ENCODE measurements around the gene MX1. TPM values are rescaled to one million over a fixed set of nuclear protein-coding genes. Genes with fewer than 3 reads are reported as not detected.

The MX1 gene
- polyA plus RNA-seq, 2 of the 4 experiments (the other 2 are of a cell fraction): 0.58 to 0.96 TPM

GRCh38 chr21:41478319-41479177 is 52.5 kb downstream of the MX1 start:
- Histone ChIP-seq H3K4me1 (no peaks in the 10 kb centered on the region), H3K27ac (no peak overlapping the region), H3K9me3 (no peaks in the 10 kb centered on the region), H3K4me3 (no peak overlapping the region), H3K4me2 (no peak overlapping the region)
- CTCF ChIA-PET: interaction anchor here (1.0 kb wide), 2 partner anchors 339 to 344 kb away, joined by 3 read pairs; no protein-coding TSS in a partner anchor
- TF ChIP-seq KDM1A (IDR thresholded peaks at IDR 0.05; ENCODE audit: low read depth): no peak
- TF ChIP-seq KDM5A (IDR thresholded peaks at IDR 0.05): no peak
- no peak for TF ChIP-seq HOXB5 (CRISPR knock-in tag; IDR thresholded peaks at IDR 0.05)
- no peak for TF ChIP-seq NR3C1 (IDR thresholded peaks at IDR 0.05)
- TF ChIP-seq CBX2 (IDR thresholded peaks at IDR 0.05; ENCODE audit: borderline replicate concordance, low read depth): no peak
- TF ChIP-seq POLR2A (IDR thresholded peaks at IDR 0.05; ENCODE audit: low read length): no peak
- TF ChIP-seq JUNB (IDR thresholded peaks at IDR 0.05): no peak
- TF ChIP-seq RAD21 (conservative IDR thresholded peaks at IDR 0.05 in 1 of 2, IDR thresholded peaks at IDR 0.05 in 1 of 2): no peak
- no peak for TF ChIP-seq TFCP2L1 (CRISPR knock-in tag; IDR thresholded peaks at IDR 0.05)
- TF ChIP-seq, protein P1, sequence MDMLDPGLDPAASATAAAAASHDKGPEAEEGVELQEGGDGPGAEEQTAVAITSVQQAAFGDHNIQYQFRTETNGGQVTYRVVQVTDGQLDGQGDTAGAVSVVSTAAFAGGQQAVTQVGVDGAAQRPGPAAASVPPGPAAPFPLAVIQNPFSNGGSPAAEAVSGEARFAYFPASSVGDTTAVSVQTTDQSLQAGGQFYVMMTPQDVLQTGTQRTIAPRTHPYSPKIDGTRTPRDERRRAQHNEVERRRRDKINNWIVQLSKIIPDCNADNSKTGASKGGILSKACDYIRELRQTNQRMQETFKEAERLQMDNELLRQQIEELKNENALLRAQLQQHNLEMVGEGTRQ (IDR thresholded peaks at IDR 0.05): no peak
- TF ChIP-seq POLR2AphosphoS2 (conservative IDR thresholded peaks at IDR 0.05; ENCODE audit: low read length): no peak
- TF ChIP-seq HOXB13 (CRISPR knock-in tag; IDR thresholded peaks at IDR 0.05; ENCODE audit: low read depth): no peak
- no peak for ATAC-seq
- 57% methylated on average over 8 of the region's 11 CpGs for WGBS (ENCODE audit: missing lambda C conversion rate)
- no peak for DNase-seq (ENCODE audit: low read depth in 1 of 2, low spot score in 1 of 2)
- POLR2A ChIA-PET: no interaction called here
- no peak for FAIRE-seq

- no peak overlapping the region for H3K4me2 ChIP-seq
- H3K4me1 ChIP-seq: no peaks in the 10 kb centered on the region
- 45% methylated on average over 5 of the region's 8 CpGs for WGBS (ENCODE audit: missing lambda C conversion rate)
- CTCF ChIA-PET: interaction anchor here (1.0 kb wide), 1 partner anchor 346 kb away, joined by 3 read pairs; no protein-coding TSS in a partner anchor
- H3K4me3 ChIP-seq: no peak overlapping the region
- no peaks in the 10 kb centered on the region for H3K9me3 ChIP-seq
- FAIRE-seq: no peak
- ATAC-seq: no peak
- no peak for DNase-seq (ENCODE audit: low read depth in 1 of 2, low spot score in 1 of 2)
- no peak overlapping the region for H3K27ac ChIP-seq
- POLR2A ChIA-PET: no interaction called here
- TF ChIP-seq RARB (CRISPR knock-in tag; IDR thresholded peaks at IDR 0.05) (no peak), TFCP2L1 (CRISPR knock-in tag; IDR thresholded peaks at IDR 0.05) (no peak), HES2 (IDR thresholded peaks at IDR 0.05) (no peak), ZFP36 (IDR thresholded peaks at IDR 0.05; ENCODE audit: borderline replicate concordance, partially characterized antibody) (no peak), ZC3H11A (IDR thresholded peaks at IDR 0.05) (no peak), EHMT2 (IDR thresholded peaks at IDR 0.05; ENCODE audit: low read depth) (no peak), KDM5A (IDR thresholded peaks at IDR 0.05) (no peak), POLR2AphosphoS2 (conservative IDR thresholded peaks at IDR 0.05; ENCODE audit: low read length) (no peak), CHD2 (IDR thresholded peaks at IDR 0.05; ENCODE audit: low read length, partially characterized antibody) (no peak), TP53 (CRISPR knock-in tag; IDR thresholded peaks at IDR 0.05) (no peak), KDM1A (IDR thresholded peaks at IDR 0.05; ENCODE audit: low read depth) (no peak), GATA3 (IDR thresholded peaks at IDR 0.05; ENCODE audit: borderline replicate concordance) (no peak)
- TF ChIP-seq, protein P2, sequence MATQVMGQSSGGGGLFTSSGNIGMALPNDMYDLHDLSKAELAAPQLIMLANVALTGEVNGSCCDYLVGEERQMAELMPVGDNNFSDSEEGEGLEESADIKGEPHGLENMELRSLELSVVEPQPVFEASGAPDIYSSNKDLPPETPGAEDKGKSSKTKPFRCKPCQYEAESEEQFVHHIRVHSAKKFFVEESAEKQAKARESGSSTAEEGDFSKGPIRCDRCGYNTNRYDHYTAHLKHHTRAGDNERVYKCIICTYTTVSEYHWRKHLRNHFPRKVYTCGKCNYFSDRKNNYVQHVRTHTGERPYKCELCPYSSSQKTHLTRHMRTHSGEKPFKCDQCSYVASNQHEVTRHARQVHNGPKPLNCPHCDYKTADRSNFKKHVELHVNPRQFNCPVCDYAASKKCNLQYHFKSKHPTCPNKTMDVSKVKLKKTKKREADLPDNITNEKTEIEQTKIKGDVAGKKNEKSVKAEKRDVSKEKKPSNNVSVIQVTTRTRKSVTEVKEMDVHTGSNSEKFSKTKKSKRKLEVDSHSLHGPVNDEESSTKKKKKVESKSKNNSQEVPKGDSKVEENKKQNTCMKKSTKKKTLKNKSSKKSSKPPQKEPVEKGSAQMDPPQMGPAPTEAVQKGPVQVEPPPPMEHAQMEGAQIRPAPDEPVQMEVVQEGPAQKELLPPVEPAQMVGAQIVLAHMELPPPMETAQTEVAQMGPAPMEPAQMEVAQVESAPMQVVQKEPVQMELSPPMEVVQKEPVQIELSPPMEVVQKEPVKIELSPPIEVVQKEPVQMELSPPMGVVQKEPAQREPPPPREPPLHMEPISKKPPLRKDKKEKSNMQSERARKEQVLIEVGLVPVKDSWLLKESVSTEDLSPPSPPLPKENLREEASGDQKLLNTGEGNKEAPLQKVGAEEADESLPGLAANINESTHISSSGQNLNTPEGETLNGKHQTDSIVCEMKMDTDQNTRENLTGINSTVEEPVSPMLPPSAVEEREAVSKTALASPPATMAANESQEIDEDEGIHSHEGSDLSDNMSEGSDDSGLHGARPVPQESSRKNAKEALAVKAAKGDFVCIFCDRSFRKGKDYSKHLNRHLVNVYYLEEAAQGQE (IDR thresholded peaks at IDR 0.05): no peak
- TF ChIP-seq, protein P3, sequence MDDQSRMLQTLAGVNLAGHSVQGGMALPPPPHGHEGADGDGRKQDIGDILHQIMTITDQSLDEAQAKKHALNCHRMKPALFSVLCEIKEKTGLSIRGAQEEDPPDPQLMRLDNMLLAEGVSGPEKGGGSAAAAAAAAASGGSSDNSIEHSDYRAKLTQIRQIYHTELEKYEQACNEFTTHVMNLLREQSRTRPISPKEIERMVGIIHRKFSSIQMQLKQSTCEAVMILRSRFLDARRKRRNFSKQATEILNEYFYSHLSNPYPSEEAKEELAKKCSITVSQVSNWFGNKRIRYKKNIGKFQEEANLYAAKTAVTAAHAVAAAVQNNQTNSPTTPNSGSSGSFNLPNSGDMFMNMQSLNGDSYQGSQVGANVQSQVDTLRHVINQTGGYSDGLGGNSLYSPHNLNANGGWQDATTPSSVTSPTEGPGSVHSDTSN (IDR thresholded peaks at IDR 0.05): no peak
- TF ChIP-seq, protein P4, sequence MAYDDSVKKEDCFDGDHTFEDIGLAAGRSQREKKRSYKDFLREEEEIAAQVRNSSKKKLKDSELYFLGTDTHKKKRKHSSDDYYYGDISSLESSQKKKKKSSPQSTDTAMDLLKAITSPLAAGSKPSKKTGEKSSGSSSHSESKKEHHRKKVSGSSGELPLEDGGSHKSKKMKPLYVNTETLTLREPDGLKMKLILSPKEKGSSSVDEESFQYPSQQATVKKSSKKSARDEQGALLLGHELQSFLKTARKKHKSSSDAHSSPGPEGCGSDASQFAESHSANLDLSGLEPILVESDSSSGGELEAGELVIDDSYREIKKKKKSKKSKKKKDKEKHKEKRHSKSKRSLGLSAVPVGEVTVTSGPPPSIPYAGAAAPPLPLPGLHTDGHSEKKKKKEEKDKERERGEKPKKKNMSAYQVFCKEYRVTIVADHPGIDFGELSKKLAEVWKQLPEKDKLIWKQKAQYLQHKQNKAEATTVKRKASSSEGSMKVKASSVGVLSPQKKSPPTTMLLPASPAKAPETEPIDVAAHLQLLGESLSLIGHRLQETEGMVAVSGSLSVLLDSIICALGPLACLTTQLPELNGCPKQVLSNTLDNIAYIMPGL (CRISPR knock-in tag; IDR thresholded peaks at IDR 0.05; ENCODE audit: borderline replicate concordance): no peak
Observed at GRCh38 chr21:41479686-41480085, 53.6 kb downstream of the MX1 start.
